Caco-2 (cell line): ENCODE measurements around the gene SEMA4D. TPM values are rescaled to one million over a fixed set of nuclear protein-coding genes. Genes with fewer than 3 reads are reported as not detected.

ENCODE experiments used
- BruUV-seq: library from RNA; stranded (reverse); fragments of 400-500 nt; replicated peaks from 2 replicates; lab custom pipeline; 2021; lab: Mats Ljungman, UMichigan
- CTCF ChIA-PET: fragments of 300-600 bp; sonication (Branson Sonifier 250); formaldehyde crosslinking; loops from one replicate; lab custom pipeline; 2022; ENCODE audit warnings: antibody characterized with exemption; lab: Charles Lee
- POLR2A ChIA-PET: fragments of 300-600 bp; sonication (Branson Sonifier 250); formaldehyde crosslinking; loops from one replicate; lab custom pipeline; 2022; ENCODE audit warnings: antibody characterized with exemption; lab: Charles Lee
- DNase-seq, 2 experiments: peaks; one replicate each; pipeline versions ENCODE4 v3.0.0 to v3.0.0-alpha.2; 2020 to 2022
- H3K27me3 ChIP-seq: replicated peaks from 2 replicates; pipeline ENCODE4 v1.6.0; 2011; ENCODE audit warnings: low read length; ENCODE audit not compliant: control insufficient read depth, insufficient read depth
- H3K36me3 ChIP-seq: 2 replicates; pipeline ENCODE4 v1.5.1; 2011; ENCODE audit warnings: low read length; ENCODE audit not compliant: control insufficient read depth, insufficient read depth
- H3K4me1 ChIP-seq: fragments of 250-450 bp; sonication (Bioruptor Pico); 2 replicates; pipeline ENCODE4 v1.5.1; 2020; ENCODE audit warnings: mild to moderate bottlenecking
- H3K4me3 ChIP-seq: 2 replicates; pipeline ENCODE4 v1.5.1; 2011; ENCODE audit warnings: low read depth, mild to moderate bottlenecking, control low read depth, low read length
- H3K9me3 ChIP-seq: fragments of 250-450 bp; sonication (Bioruptor Pico); 2 replicates; pipeline ENCODE4 v1.5.1; 2020; ENCODE audit warnings: mild to moderate bottlenecking, moderate library complexity
- H3K27ac Mint-ChIP-seq: one replicate; pipeline ENCODE4 v1.8.0; 2022; ENCODE audit warnings: mixed read lengths; ENCODE audit not compliant: unreplicated experiment
- H3K27me3 Mint-ChIP-seq: one replicate; pipeline ENCODE4 v1.8.0; 2022; ENCODE audit warnings: mixed read lengths; ENCODE audit not compliant: insufficient read depth, unreplicated experiment
- H3K36me3 Mint-ChIP-seq: one replicate; pipeline ENCODE4 v1.8.0; 2022; ENCODE audit warnings: mild to moderate bottlenecking, mixed read lengths; ENCODE audit not compliant: insufficient read depth, unreplicated experiment
- H3K4me1 Mint-ChIP-seq: one replicate; pipeline ENCODE4 v1.8.0; 2022; ENCODE audit warnings: low read depth, mixed read lengths; ENCODE audit not compliant: unreplicated experiment
- H3K4me3 Mint-ChIP-seq: one replicate; pipeline ENCODE4 v1.8.0; 2022; ENCODE audit warnings: mild to moderate bottlenecking, moderate library complexity, mixed read lengths; ENCODE audit not compliant: unreplicated experiment
- H3K9me3 Mint-ChIP-seq: one replicate; pipeline ENCODE4 v1.8.0; 2022; ENCODE audit warnings: mixed read lengths; ENCODE audit not compliant: unreplicated experiment
- intact Hi-C: fragments of 100-400 bp; cut with micrococcal nuclease; formaldehyde crosslinking; loops from one replicate; pipeline ENCODE4 v1.10.0; 2022; ENCODE audit not compliant: unreplicated experiment
- total RNA-seq: library from RNA; stranded (reverse); gene quantifications from 2 replicates; pipeline ENCODE4 v1.2.3, GENCODE V29; 2022
- TF ChIP-seq, protein P1 (sequence below), 2 experiments: fragments of 200-600 bp in 1 of 2; IDR thresholded peaks; 1 replicate in 1 of 2; 2 replicates in 1 of 2; pipeline versions ENCODE4 v1.5.1 to v1.8.0; 2011 to 2022; ENCODE audit warnings: antibody characterized with exemption in 1 of 2, control low read depth in 1 of 2, inconsistent platforms in 1 of 2, low read depth in 1 of 2, low read length in 1 of 2, mild to moderate bottlenecking in 1 of 2, moderate library complexity in 1 of 2; ENCODE audit not compliant: insufficient read depth in 1 of 2, severe bottlenecking in 1 of 2, unreplicated experiment in 1 of 2

The SEMA4D gene
- total RNA-seq, 1 experiment from 2014 or later: 17.1 TPM

DNA sequence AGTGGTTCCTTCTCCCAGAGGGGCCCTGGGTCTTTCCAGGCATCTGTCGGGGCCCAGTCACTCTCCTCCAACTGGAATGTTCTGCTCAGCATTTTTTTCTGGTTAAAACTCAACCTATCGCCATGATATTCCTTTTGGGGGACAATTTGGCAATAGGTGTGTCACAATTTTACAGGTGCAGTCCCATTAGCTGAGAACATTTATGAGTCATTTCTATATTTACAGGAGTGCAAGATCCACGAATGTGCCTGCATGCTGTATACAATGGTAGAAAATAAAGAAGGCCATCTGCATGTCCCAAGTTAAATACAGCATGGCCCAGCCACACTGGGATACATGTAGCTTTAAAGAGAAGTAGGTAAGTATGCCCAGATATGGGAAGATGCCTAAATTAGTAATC is 28.8 kb upstream of the SEMA4D start:
- intact Hi-C loops: no loop called here
- H3K27ac Mint-ChIP-seq: peak overlapping the region; percentile 77
- H3K4me1 Mint-ChIP-seq: peaks cover 25% of the 10 kb centered on the region
- Histone ChIP-seq H3K4me3 (no peak overlapping the region), H3K36me3 (no peaks in the 10 kb centered on the region), H3K4me1 (peaks cover 30% of the 10 kb centered on the region), H3K27me3 (no peaks in the 10 kb centered on the region), H3K9me3 (no peaks in the 10 kb centered on the region)
- no TSS peak for BruUV-seq
- TF ChIP-seq, protein P1, sequence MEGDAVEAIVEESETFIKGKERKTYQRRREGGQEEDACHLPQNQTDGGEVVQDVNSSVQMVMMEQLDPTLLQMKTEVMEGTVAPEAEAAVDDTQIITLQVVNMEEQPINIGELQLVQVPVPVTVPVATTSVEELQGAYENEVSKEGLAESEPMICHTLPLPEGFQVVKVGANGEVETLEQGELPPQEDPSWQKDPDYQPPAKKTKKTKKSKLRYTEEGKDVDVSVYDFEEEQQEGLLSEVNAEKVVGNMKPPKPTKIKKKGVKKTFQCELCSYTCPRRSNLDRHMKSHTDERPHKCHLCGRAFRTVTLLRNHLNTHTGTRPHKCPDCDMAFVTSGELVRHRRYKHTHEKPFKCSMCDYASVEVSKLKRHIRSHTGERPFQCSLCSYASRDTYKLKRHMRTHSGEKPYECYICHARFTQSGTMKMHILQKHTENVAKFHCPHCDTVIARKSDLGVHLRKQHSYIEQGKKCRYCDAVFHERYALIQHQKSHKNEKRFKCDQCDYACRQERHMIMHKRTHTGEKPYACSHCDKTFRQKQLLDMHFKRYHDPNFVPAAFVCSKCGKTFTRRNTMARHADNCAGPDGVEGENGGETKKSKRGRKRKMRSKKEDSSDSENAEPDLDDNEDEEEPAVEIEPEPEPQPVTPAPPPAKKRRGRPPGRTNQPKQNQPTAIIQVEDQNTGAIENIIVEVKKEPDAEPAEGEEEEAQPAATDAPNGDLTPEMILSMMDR (IDR thresholded peaks at IDR 0.05; ENCODE audit: insufficient read depth in 1 of 2, low read depth in 1 of 2, low read length in 1 of 2, severe bottlenecking in 1 of 2, unreplicated experiment in 1 of 2): no peak
- ChIA-PET CTCF (no interaction called here), POLR2A (no interaction called here)
- no peaks in the 10 kb centered on the region for H3K9me3 Mint-ChIP-seq
- no peak for DNase-seq
- H3K36me3 Mint-ChIP-seq: no peaks in the 10 kb centered on the region
- peak overlapping the region; percentile 40 for H3K4me3 Mint-ChIP-seq
- no peaks in the 10 kb centered on the region for H3K27me3 Mint-ChIP-seq

- intact Hi-C loops: no loop called here
- CTCF ChIA-PET: interaction anchor here (0.6 kb wide), 1 partner anchor 1385 kb away, joined by 4 read pairs; no protein-coding TSS in a partner anchor
- POLR2A ChIA-PET: no interaction called here
Observed at GRCh38 chr9:89525446-89526374, 27.8 kb upstream of the SEMA4D start.

DNA sequence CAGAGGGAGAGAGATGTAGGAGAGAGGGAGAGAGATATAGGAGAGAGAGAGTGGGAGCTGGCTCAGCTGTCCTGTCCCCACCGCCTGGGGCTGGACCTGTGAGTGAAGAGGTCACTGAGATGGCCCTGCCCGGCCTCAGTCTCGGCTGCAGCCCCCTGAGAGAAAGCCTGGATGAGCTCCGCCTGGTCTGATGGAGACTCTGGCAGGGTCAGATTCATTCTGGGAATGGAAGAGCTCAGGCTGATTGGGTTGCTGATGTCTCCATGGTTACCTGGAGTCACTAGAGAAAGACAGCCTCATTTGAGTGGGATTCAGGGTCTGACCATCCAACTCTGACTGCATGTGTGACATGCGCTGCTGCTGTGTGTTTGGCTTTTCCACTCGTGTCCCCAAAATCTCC is 27.1 kb upstream of the SEMA4D start:
- POLR2A ChIA-PET: no interaction called here
- H3K4me1 ChIP-seq: peaks cover 30% of the 10 kb centered on the region
- intact Hi-C loops: no loop called here

More at GRCh38 chr9:89525446-89526374, 27.8 kb upstream of the SEMA4D start:
- TF ChIP-seq, protein P1 (IDR thresholded peaks at IDR 0.05; ENCODE audit: insufficient read depth in 1 of 2, low read depth in 1 of 2, low read length in 1 of 2, severe bottlenecking in 1 of 2, unreplicated experiment in 1 of 2): no peak
- Histone ChIP-seq H3K4me3 (no peak overlapping the region), H3K36me3 (no peaks in the 10 kb centered on the region), H3K4me1 (peaks cover 30% of the 10 kb centered on the region), H3K9me3 (no peaks in the 10 kb centered on the region), H3K27me3 (no peaks in the 10 kb centered on the region)
- DNase-seq: peak; percentile 35 to 64
- BruUV-seq: no TSS peak
- peak overlapping the region; percentile 55 for H3K4me3 Mint-ChIP-seq
- H3K27me3 Mint-ChIP-seq: no peaks in the 10 kb centered on the region
- peak overlapping the region; percentile 77 for H3K27ac Mint-ChIP-seq
- H3K9me3 Mint-ChIP-seq: no peaks in the 10 kb centered on the region
- no peaks in the 10 kb centered on the region for H3K36me3 Mint-ChIP-seq
- H3K4me1 Mint-ChIP-seq: peaks cover 25% of the 10 kb centered on the region

More for the DNA sequence above, 27.1 kb upstream of the SEMA4D start:
- TF ChIP-seq, protein P1 (IDR thresholded peaks at IDR 0.05; ENCODE audit: insufficient read depth in 1 of 2, low read depth in 1 of 2, low read length in 1 of 2, severe bottlenecking in 1 of 2, unreplicated experiment in 1 of 2): no peak
- Histone ChIP-seq H3K9me3 (no peaks in the 10 kb centered on the region), H3K4me3 (no peak overlapping the region), H3K27me3 (no peaks in the 10 kb centered on the region), H3K36me3 (no peaks in the 10 kb centered on the region)
- Mint-ChIP-seq H3K9me3 (no peaks in the 10 kb centered on the region), H3K4me1 (peaks cover 25% of the 10 kb centered on the region), H3K27me3 (no peaks in the 10 kb centered on the region), H3K36me3 (no peaks in the 10 kb centered on the region), H3K4me3 (peak overlapping the region; percentile 55), H3K27ac (peak overlapping the region; percentile 77)
- CTCF ChIA-PET: interaction anchor here (0.6 kb wide), 1 partner anchor 1386 kb away, joined by 4 read pairs; no protein-coding TSS in a partner anchor
- DNase-seq: no peak
- no TSS peak for BruUV-seq
